BJ (cell line): ENCODE results near the gene RNF168. TPM values are rescaled to one million over a fixed set of nuclear protein-coding genes. Genes with fewer than 3 reads are reported as not detected.
A peak's percentile ranks its signal among the peaks of the same experiment; 100 is the strongest.

Experiments used
- CTCF ChIA-PET: fragments of 350-600 bp; formaldehyde crosslinking; extraction: SDS; loops from one replicate; lab custom pipeline; 2021; ENCODE audit warnings: antibody characterized with exemption, inconsistent platforms; lab: Yijun Ruan, JAX
- POLR2A ChIA-PET: fragments of 300-600 bp; sonication (Branson Sonifier 250); formaldehyde crosslinking; extraction: SDS; loops from one replicate; lab custom pipeline; 2021; ENCODE audit warnings: antibody characterized with exemption; lab: Charles Lee
- DNase-seq: peaks from one replicate; pipeline ENCODE4 v3.0.0-alpha.2; 2011; ENCODE audit warnings: low read depth
- H3K27me3 ChIP-seq: 2 replicates; pipeline ENCODE4 v1.6.0; 2011; ENCODE audit warnings: low read length; ENCODE audit not compliant: control insufficient read depth, insufficient read depth
- H3K36me3 ChIP-seq: 2 replicates; pipeline ENCODE4 v1.5.1; 2011; ENCODE audit warnings: low read length; ENCODE audit not compliant: control insufficient read depth, insufficient read depth
- H3K4me3 ChIP-seq: 2 replicates; pipeline ENCODE4 v1.5.1; 2011; ENCODE audit warnings: low read depth, mild to moderate bottlenecking, control low read depth, low read length
- polyA plus RNA-seq: library from polyadenylated mRNA; depleted of rRNA; stranded (reverse); fragments of >200 nt; gene quantifications from 2 replicates; pipeline ENCODE4 v1.2.3, GENCODE V29; 2011
- TF ChIP-seq, protein P1 (sequence below): IDR thresholded peaks from 2 replicates; pipeline ENCODE4 v1.5.1; 2011; ENCODE audit warnings: low read depth, mild to moderate bottlenecking, control low read depth, inconsistent platforms, low read length, moderate library complexity; ENCODE audit not compliant: insufficient read depth

RNF168 gene
- polyA plus RNA-seq, 1 experiment = 2.4 TPM

DNA sequence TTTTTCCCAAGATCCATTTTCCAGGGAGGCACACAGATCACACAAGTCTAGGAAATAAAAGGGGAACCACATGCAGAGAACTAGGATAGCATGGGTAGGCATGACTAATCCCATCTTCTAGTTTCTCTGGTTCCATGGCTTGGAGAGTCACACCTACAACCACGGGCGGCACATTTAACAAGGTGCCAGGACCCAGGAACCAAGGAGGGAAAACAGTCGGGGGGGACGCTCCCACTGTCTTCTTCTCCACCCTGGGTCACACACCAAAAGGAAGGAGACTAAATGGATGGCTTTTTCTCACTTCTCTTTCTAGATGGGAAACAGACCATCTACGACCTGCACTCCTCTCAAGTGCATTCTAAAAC lies 16.1 kb upstream of the RNF168 start:
- TF ChIP-seq, protein P1, sequence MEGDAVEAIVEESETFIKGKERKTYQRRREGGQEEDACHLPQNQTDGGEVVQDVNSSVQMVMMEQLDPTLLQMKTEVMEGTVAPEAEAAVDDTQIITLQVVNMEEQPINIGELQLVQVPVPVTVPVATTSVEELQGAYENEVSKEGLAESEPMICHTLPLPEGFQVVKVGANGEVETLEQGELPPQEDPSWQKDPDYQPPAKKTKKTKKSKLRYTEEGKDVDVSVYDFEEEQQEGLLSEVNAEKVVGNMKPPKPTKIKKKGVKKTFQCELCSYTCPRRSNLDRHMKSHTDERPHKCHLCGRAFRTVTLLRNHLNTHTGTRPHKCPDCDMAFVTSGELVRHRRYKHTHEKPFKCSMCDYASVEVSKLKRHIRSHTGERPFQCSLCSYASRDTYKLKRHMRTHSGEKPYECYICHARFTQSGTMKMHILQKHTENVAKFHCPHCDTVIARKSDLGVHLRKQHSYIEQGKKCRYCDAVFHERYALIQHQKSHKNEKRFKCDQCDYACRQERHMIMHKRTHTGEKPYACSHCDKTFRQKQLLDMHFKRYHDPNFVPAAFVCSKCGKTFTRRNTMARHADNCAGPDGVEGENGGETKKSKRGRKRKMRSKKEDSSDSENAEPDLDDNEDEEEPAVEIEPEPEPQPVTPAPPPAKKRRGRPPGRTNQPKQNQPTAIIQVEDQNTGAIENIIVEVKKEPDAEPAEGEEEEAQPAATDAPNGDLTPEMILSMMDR = no peak
- ChIA-PET CTCF (interaction anchor here (1.0 to 5.9 kb wide), 7 partner anchors 9 to 669 kb away, joined by 3 to 42 read pairs (median 5); no protein-coding TSS in a partner anchor), POLR2A (interaction anchor here (0.5 kb wide), 1 partner anchor 319 kb away, joined by 14 read pairs; no protein-coding TSS in a partner anchor)
- Histone ChIP-seq H3K36me3 (no peaks in the 10 kb centered on the region), H3K4me3 (no peak overlapping the region), H3K27me3 (no peaks in the 10 kb centered on the region; the same call in 1 of the 2 replicates)
- no peak for DNase-seq

DNA sequence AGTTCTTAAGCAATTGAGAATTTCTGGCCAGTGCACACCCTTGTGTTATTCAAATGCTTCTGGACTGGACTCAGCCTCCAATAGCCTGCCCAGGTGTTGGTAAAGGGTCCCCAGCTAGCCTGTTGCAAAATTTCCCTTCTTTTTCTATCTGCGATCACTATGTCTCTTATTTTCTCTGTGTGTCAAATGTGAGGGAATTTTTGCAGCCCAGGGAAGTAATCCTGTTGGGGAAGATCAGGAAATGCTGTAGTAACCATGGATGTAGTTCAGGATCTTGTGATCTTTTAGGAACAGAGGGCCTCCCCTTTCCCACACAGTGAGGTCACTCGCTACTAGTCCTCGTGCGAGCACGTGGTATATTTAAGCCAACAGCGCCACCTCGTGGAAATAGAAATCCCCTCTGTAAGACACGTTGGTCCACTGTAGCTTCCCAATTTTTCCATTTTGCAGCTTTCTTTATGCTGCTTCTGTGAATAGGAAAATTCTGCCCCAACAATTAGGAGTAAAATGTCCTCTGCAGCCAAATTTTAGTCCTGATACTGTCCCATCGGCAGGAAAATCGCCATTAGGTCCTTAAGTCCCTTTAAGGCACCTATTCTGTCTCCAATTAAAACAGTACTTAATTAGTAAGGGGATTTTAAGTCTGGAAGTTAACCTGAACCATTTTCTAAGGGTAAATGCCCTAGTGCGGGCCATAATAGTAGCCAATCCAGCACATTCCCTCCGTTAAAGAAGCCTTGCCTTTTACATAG lies 15.6 kb upstream of the RNF168 start:
- H3K4me3 ChIP-seq = no peak overlapping the region
- ChIA-PET POLR2A (interaction anchor here (0.5 kb wide), 1 partner anchor 319 kb away, joined by 14 read pairs; no protein-coding TSS in a partner anchor), CTCF (interaction anchor here (0.6 to 3.6 kb wide), 11 partner anchors 10 to 668 kb away, joined by 3 to 19 read pairs (median 4); no protein-coding TSS in a partner anchor)
- no peaks in the 10 kb centered on the region; the same call in 1 of the 2 replicates for H3K27me3 ChIP-seq
- no peaks in the 10 kb centered on the region for H3K36me3 ChIP-seq
- no peak for DNase-seq
- TF ChIP-seq, protein P1 = peak; percentile 44

DNA sequence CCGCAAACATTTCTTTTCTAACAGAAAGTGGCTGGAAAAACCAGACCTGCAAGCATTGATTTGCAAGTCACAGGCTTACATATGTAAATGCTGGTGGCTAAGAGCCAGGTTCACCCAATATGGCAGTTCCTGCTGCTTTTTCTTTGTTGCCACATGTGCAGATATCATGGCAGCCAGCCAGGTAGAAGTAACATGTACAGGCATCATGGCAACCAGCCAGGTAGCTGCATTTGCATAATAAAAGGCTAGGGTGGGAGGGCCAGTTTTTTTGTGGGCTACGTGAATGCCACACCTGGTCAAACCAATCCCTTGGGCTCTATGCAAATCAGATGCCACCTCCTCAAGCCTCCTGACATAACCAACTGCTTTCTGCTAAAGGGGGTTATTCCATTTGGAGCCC lies 14.4 kb upstream of the RNF168 start:
- TF ChIP-seq, protein P1 = no peak
- H3K36me3 ChIP-seq = no peaks in the 10 kb centered on the region
- H3K27me3 ChIP-seq = no peaks in the 10 kb centered on the region
- DNase-seq = no peak
- no peak overlapping the region for H3K4me3 ChIP-seq
- CTCF ChIA-PET = interaction anchor here (1.0 to 4.2 kb wide), 5 partner anchors 11 to 491 kb away, joined by 3 to 19 read pairs (median 12); no protein-coding TSS in a partner anchor
- POLR2A ChIA-PET = no interaction called here

DNA sequence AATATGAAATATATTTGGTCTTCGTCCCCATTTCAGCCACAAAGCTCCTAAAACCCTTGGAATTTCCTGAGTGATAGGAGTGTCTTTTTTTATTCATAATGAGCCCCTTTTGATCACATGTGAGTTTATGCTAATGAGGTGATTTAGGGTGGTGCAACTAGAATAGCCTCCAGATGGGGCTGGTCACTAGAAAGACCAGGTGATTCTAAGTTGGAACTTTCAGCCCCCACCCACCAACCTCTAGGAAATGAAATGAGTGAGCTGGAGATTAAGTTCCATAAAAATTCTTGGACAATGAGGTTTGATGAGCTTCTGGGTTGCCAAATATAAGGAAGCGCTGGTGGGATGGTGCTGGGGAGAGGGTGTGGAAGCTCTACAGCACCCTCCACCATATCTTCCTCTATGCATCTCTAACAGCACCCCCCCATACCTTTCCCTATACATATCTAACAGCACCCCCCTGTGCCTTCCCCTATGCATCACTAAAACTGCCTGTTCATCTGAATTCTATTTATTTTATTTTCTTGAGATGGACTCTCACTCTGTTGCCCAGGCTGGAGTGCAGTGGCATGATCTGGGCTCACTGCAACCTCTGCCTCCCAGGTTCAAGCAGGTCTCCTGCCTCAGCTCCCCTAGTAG lies 13.7 kb upstream of the RNF168 start:
- ChIA-PET CTCF (interaction anchor here (1.0 to 4.2 kb wide), 4 partner anchors 12 to 491 kb away, joined by 3 to 19 read pairs (median 16); no protein-coding TSS in a partner anchor), POLR2A (no interaction called here)
- Histone ChIP-seq H3K36me3 (no peaks in the 10 kb centered on the region), H3K4me3 (no peak overlapping the region), H3K27me3 (no peaks in the 10 kb centered on the region)
- DNase-seq = no peak
- TF ChIP-seq, protein P1 = no peak
